H1 (cell line): ENCODE data around the gene ROGDI. TPM values are rescaled to one million over a fixed set of nuclear protein-coding genes. Genes with fewer than 3 reads are reported as not detected.

ENCODE experiments used
- BACH1 ChIP-seq: IDR thresholded peaks from 2 replicates; pipeline ENCODE4 v1.6.1; 2012; ENCODE audit warnings: low read length, improper control_type of control experiment
- CTCF ChIP-seq, 3 experiments: IDR thresholded peaks; 1 replicate in 2 of 3; 2 replicates in 1 of 3; pipeline versions ENCODE4 v1.5.1 to v1.6.1; 2011; ENCODE audit warnings: low read length in 3 of 3, mild to moderate bottlenecking in 3 of 3, inconsistent platforms in 2 of 3, low read depth in 1 of 3, moderate library complexity in 1 of 3; ENCODE audit not compliant: insufficient read depth in 1 of 3; ENCODE audit errors: control extremely low read depth in 1 of 3
- EGR1 ChIP-seq: IDR thresholded peaks from 2 replicates; pipeline ENCODE4 v1.6.1; 2011; ENCODE audit warnings: low read depth, low read length, borderline replicate concordance
- HDAC6 ChIP-seq: IDR thresholded peaks from one replicate; pipeline ENCODE4 v1.7.1; 2012; ENCODE audit warnings: low read depth, mild to moderate bottlenecking, inconsistent platforms, low read length, moderate library complexity
- KDM1A ChIP-seq: fragments of 200-600, 300-600 bp; sonication (generic); IDR thresholded peaks from 2 replicates; pipeline ENCODE4 v1.7.1; 2016; ENCODE audit warnings: mild to moderate bottlenecking, low read length, borderline replicate concordance
- RBBP5 ChIP-seq: IDR thresholded peaks from 2 replicates; pipeline ENCODE4 v1.7.1; 2012; ENCODE audit warnings: low read depth, mild to moderate bottlenecking, inconsistent platforms, low read length, moderate library complexity, borderline replicate concordance
- TAF1 ChIP-seq: IDR thresholded peaks from 2 replicates; pipeline ENCODE4 v1.6.1; 2011; ENCODE audit warnings: mild to moderate bottlenecking, low read depth, low read length
- ZNF274 ChIP-seq: IDR thresholded peaks from 2 replicates; pipeline ENCODE4 v1.7.0; 2012; ENCODE audit warnings: low read length, borderline replicate concordance; ENCODE audit errors: extremely low read depth
- polyA plus RNA-seq, 7 experiments: library from polyadenylated mRNA; depleted of rRNA in 3 of 7; stranded (reverse) in 5 of 7; unstranded in 2 of 7; fragments of >200 nt in 5 of 7; fragments of 200-250 nt in 2 of 7; gene quantifications; 1 replicate in 5 of 7; 2 replicates in 1 of 7; 4 replicates in 1 of 7; pipeline versions ENCODE4 v1.2.1 to v1.2.3, GENCODE V29; 2011 to 2013; ENCODE audit warnings: missing spikeins in 2 of 7, mixed read lengths in 2 of 7
- total RNA-seq: library from RNA; stranded (reverse); fragmentation: NEBNext Ultra II Directional; extraction: Animal tissue kit (Norgen Biotek cat#: 25700); gene quantifications from 2 replicates; pipeline ENCODE4 v1.2.1, GENCODE V29; 2021

ROGDI gene
- total and polyA plus RNA-seq, 2 of the 8 experiments (the other 6 are each of a cell fraction or from before 2014, with no cell fraction given), result 27.4 to 68.4 TPM

GRCh38 chr16:4775005-4775404 is 27.4 kb downstream of the ROGDI start (continued):
- no peak for TF ChIP-seq CTCF (IDR thresholded peaks at IDR 0.05; ENCODE audit: control extremely low read depth in 1 of 3, insufficient read depth in 1 of 3, low read depth in 1 of 3, low read length in 3 of 3)
- no peak for TF ChIP-seq KDM1A
- no peak for TF ChIP-seq ZNF274
- no peak for TF ChIP-seq RBBP5
- no peak for TF ChIP-seq BACH1
- no peak for TF ChIP-seq TAF1
- TF ChIP-seq EGR1, result no peak
- no peak for TF ChIP-seq HDAC6
